Neural progenitor cell (in vitro differentiated cells): ENCODE data around the gene TRPC4. TPM values are rescaled to one million over a fixed set of nuclear protein-coding genes. Genes with fewer than 3 reads are reported as not detected.

Source experiments
- DNase-seq: peaks from one replicate; pipeline ENCODE4 v3.0.0-alpha.2; 2016; ENCODE audit warnings: low spot score
- H2AFZ ChIP-seq: fragments of 200-600 bp; sonication (generic); replicated peaks from 2 replicates; pipeline ENCODE4 v1.6.1; 2016; ENCODE audit warnings: antibody characterized with exemption
- H3F3A ChIP-seq: fragments of 200-600 bp; sonication (generic); 2 replicates; pipeline ENCODE4 v1.6.1; 2016; ENCODE audit warnings: antibody characterized with exemption, low read depth
- H3K27ac ChIP-seq: fragments of 200-600 bp; sonication (generic); 2 replicates; pipeline ENCODE4 v1.5.1; 2016; ENCODE audit warnings: mild to moderate bottlenecking
- H3K27me3 ChIP-seq: fragments of 200-600 bp; sonication (generic); 2 replicates; pipeline ENCODE4 v1.6.1; 2016; ENCODE audit warnings: mild to moderate bottlenecking, moderate library complexity
- H3K36me3 ChIP-seq: fragments of 200-600 bp; sonication (generic); 2 replicates; pipeline ENCODE4 v1.5.1; 2016
- H3K4me1 ChIP-seq: fragments of 200-600 bp; sonication (generic); 2 replicates; pipeline ENCODE4 v1.6.1; 2016; ENCODE audit warnings: mixed run types
- H3K4me2 ChIP-seq: fragments of 200-600 bp; sonication (generic); 2 replicates; pipeline ENCODE4 v1.6.1; 2016
- H3K4me3 ChIP-seq: fragments of 200-600 bp; sonication (generic); 2 replicates; pipeline ENCODE4 v1.5.1; 2016
- H3K79me2 ChIP-seq: fragments of 200-600 bp; sonication (generic); 2 replicates; pipeline ENCODE4 v1.6.1; 2016; ENCODE audit warnings: low read depth
- H3K9ac ChIP-seq: fragments of 200-600 bp; sonication (generic); 2 replicates; pipeline ENCODE4 v1.6.1; 2016
- H3K9me3 ChIP-seq: fragments of 200-600 bp; sonication (generic); 2 replicates; pipeline ENCODE4 v1.5.1; 2016; ENCODE audit warnings: low read depth
- H4K20me1 ChIP-seq: fragments of 200-600 bp; sonication (generic); 2 replicates; pipeline ENCODE4 v1.6.1; 2016; ENCODE audit warnings: low read depth
- H3K27ac Mint-ChIP-seq: 3 replicates; pipeline ENCODE4 v1.8.0; 2021; ENCODE audit warnings: mixed read lengths
- H3K27me3 Mint-ChIP-seq: 2 replicates; pipeline ENCODE4 v1.8.0; 2022; ENCODE audit warnings: low read depth, mild to moderate bottlenecking, inconsistent platforms, moderate library complexity, mixed read lengths; ENCODE audit not compliant: insufficient read depth
- H3K36me3 Mint-ChIP-seq: 3 replicates; pipeline ENCODE4 v1.8.0; 2021; ENCODE audit warnings: mixed read lengths
- H3K4me1 Mint-ChIP-seq: 3 replicates; pipeline ENCODE4 v1.8.0; 2021; ENCODE audit warnings: mixed read lengths
- H3K4me3 Mint-ChIP-seq: 3 replicates; pipeline ENCODE4 v1.8.0; 2021; ENCODE audit warnings: mild to moderate bottlenecking, moderate library complexity, mixed read lengths
- H3K9me3 Mint-ChIP-seq: 3 replicates; pipeline ENCODE4 v1.8.0; 2020; ENCODE audit warnings: mixed read lengths
- EZH2 ChIP-seq: fragments of 200-600 bp; sonication (generic); IDR thresholded peaks from 2 replicates; pipeline ENCODE4 v1.6.1; 2017; ENCODE audit warnings: antibody characterized with exemption, mild to moderate bottlenecking, moderate library complexity
- EZH2phosphoT487 ChIP-seq: fragments of 200-600 bp; sonication (generic); IDR thresholded peaks from 2 replicates; pipeline ENCODE4 v1.6.1; 2017; ENCODE audit warnings: antibody characterized with exemption
- total RNA-seq: library from RNA; depleted of rRNA; stranded (reverse); fragments of >200 nt; gene quantifications from 2 replicates; pipeline ENCODE4 v1.2.3, GENCODE V29; 2015; ENCODE audit warnings: low replicate concordance
- TF ChIP-seq, protein P1 (sequence below): fragments of 200-600 bp; sonication (generic); IDR thresholded peaks from 2 replicates; pipeline ENCODE4 v1.5.1; 2017; ENCODE audit warnings: antibody characterized with exemption, mild to moderate bottlenecking

Gene TRPC4
- total RNA-seq, 1 donor from 2014 or later, result 21.1 TPM

DNA sequence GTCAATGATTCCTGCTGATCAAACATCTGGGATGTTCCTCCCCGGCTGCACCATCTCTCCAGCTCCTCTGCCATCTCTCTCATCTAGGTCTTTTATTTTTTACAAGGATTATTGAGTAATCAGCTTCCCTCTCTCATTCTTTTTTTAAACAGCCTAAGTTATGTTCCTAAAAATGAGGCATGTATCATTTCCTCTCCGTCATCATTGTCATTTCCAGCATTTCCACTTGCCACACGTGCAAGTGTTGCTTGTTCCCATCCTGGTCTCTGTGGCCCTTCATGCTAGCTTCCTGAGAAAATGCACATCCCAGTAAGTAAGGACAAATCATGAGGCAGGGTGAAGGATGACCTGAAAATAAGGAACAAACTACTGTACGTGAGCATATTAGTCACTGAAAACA, 168.3 kb downstream of the TRPC4 start:
- Histone ChIP-seq H3K79me2 (peaks cover 14% of the 10 kb centered on the region), H3K4me1 (no peaks in the 10 kb centered on the region), H3K27me3 (no peaks in the 10 kb centered on the region), H2AFZ (no peak overlapping the region), H3K9me3 (no peaks in the 10 kb centered on the region), H4K20me1 (no peaks in the 10 kb centered on the region), H3F3A (no peaks in the 10 kb centered on the region), H3K9ac (no peak overlapping the region), H3K4me2 (no peak overlapping the region), H3K36me3 (no peaks in the 10 kb centered on the region), H3K27ac (no peak overlapping the region), H3K4me3 (no peak overlapping the region)
- H3K4me3 Mint-ChIP-seq, result no peak overlapping the region
- DNase-seq, result no peak
- no peak overlapping the region for H3K27ac Mint-ChIP-seq
- no peaks in the 10 kb centered on the region for H3K27me3 Mint-ChIP-seq
- peaks cover 3% of the 10 kb centered on the region for H3K9me3 Mint-ChIP-seq
- TF ChIP-seq EZH2phosphoT487, result no peak
- TF ChIP-seq, protein P1, sequence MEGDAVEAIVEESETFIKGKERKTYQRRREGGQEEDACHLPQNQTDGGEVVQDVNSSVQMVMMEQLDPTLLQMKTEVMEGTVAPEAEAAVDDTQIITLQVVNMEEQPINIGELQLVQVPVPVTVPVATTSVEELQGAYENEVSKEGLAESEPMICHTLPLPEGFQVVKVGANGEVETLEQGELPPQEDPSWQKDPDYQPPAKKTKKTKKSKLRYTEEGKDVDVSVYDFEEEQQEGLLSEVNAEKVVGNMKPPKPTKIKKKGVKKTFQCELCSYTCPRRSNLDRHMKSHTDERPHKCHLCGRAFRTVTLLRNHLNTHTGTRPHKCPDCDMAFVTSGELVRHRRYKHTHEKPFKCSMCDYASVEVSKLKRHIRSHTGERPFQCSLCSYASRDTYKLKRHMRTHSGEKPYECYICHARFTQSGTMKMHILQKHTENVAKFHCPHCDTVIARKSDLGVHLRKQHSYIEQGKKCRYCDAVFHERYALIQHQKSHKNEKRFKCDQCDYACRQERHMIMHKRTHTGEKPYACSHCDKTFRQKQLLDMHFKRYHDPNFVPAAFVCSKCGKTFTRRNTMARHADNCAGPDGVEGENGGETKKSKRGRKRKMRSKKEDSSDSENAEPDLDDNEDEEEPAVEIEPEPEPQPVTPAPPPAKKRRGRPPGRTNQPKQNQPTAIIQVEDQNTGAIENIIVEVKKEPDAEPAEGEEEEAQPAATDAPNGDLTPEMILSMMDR, result no peak
- no peak for TF ChIP-seq EZH2
- H3K36me3 Mint-ChIP-seq, result peaks cover 3% of the 10 kb centered on the region
- H3K4me1 Mint-ChIP-seq, result peaks cover 12% of the 10 kb centered on the region

GRCh38 chr13:37700887-37701286, 168.7 kb downstream of the TRPC4 start:
- H3K27me3 ChIP-seq, result no peaks in the 10 kb centered on the region
- TF ChIP-seq EZH2phosphoT487, result no peak
- TF ChIP-seq, protein P1, result no peak
- TF ChIP-seq EZH2, result no peak
- H3K4me2 ChIP-seq, result no peak overlapping the region
- H3K27ac ChIP-seq, result no peak overlapping the region
- no peaks in the 10 kb centered on the region for H4K20me1 ChIP-seq
- no peaks in the 10 kb centered on the region for H3K36me3 ChIP-seq
- no peak overlapping the region for H3K4me3 ChIP-seq
- H3K4me1 Mint-ChIP-seq, result peaks cover 11% of the 10 kb centered on the region
- H3K9me3 ChIP-seq, result no peaks in the 10 kb centered on the region
- peaks cover 4% of the 10 kb centered on the region for H3K9me3 Mint-ChIP-seq
- H3K36me3 Mint-ChIP-seq, result peaks cover 3% of the 10 kb centered on the region
- H3F3A ChIP-seq, result no peaks in the 10 kb centered on the region
- H2AFZ ChIP-seq, result no peak overlapping the region
- no peaks in the 10 kb centered on the region for H3K4me1 ChIP-seq
- H3K27me3 Mint-ChIP-seq, result no peaks in the 10 kb centered on the region
- H3K4me3 Mint-ChIP-seq, result no peak overlapping the region
- H3K79me2 ChIP-seq, result peaks cover 14% of the 10 kb centered on the region
- H3K9ac ChIP-seq, result no peak overlapping the region
- DNase-seq, result no peak
- H3K27ac Mint-ChIP-seq, result no peak overlapping the region

GRCh38 chr13:37695200-37695599, 174.4 kb downstream of the TRPC4 start:
- Histone ChIP-seq H2AFZ (no peak overlapping the region), H3K4me1 (no peaks in the 10 kb centered on the region), H3K36me3 (peaks cover 6% of the 10 kb centered on the region), H3F3A (no peaks in the 10 kb centered on the region), H3K9me3 (no peaks in the 10 kb centered on the region), H3K4me2 (no peak overlapping the region), H3K4me3 (no peak overlapping the region), H3K79me2 (peaks cover 14% of the 10 kb centered on the region), H3K27me3 (no peaks in the 10 kb centered on the region), H4K20me1 (no peaks in the 10 kb centered on the region), H3K9ac (no peak overlapping the region), H3K27ac (no peak overlapping the region)
- TF ChIP-seq, protein P1, result no peak
- no peak for TF ChIP-seq EZH2phosphoT487
- no peak for TF ChIP-seq EZH2
- DNase-seq, result no peak
- H3K27me3 Mint-ChIP-seq, result no peaks in the 10 kb centered on the region
- H3K36me3 Mint-ChIP-seq, result peaks cover 27% of the 10 kb centered on the region
- no peak overlapping the region for H3K4me3 Mint-ChIP-seq
- no peaks in the 10 kb centered on the region for H3K4me1 Mint-ChIP-seq
- H3K27ac Mint-ChIP-seq, result no peak overlapping the region
- H3K9me3 Mint-ChIP-seq, result peaks cover 17% of the 10 kb centered on the region

DNA sequence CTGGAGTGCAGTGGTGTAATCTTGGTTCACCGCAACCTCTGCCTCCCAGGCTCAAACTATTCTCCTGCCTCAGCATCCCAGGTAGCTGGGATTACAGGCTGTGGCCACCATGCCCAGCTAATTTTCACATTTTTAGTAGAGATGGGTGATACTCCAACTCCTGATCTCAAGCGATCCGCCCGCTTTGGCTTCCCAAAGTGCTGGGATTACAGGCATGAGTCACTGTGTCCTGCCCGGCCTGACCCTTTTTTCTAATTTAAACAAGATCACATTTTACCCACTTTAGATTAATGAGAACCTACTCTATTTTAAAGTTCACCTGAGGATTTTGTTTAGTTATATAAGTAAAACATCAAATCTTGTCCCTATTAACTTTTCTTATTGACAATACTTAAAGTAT, 179.2 kb downstream of the TRPC4 start:
- Histone ChIP-seq H3K27me3 (no peaks in the 10 kb centered on the region), H3K4me1 (no peaks in the 10 kb centered on the region), H4K20me1 (no peaks in the 10 kb centered on the region), H2AFZ (no peak overlapping the region), H3K9me3 (no peaks in the 10 kb centered on the region), H3K36me3 (peaks cover 6% of the 10 kb centered on the region), H3K79me2 (no peaks in the 10 kb centered on the region), H3K4me3 (no peak overlapping the region), H3K27ac (no peak overlapping the region), H3K9ac (no peak overlapping the region), H3K4me2 (no peak overlapping the region), H3F3A (no peaks in the 10 kb centered on the region)
- TF ChIP-seq EZH2, result no peak
- TF ChIP-seq, protein P1, result no peak
- TF ChIP-seq EZH2phosphoT487, result no peak
- peaks cover 32% of the 10 kb centered on the region for H3K36me3 Mint-ChIP-seq
- H3K4me3 Mint-ChIP-seq, result no peak overlapping the region
- peaks cover 11% of the 10 kb centered on the region for H3K9me3 Mint-ChIP-seq
- no peaks in the 10 kb centered on the region for H3K27me3 Mint-ChIP-seq
- DNase-seq, result no peak
- H3K4me1 Mint-ChIP-seq, result peaks cover 3% of the 10 kb centered on the region
- H3K27ac Mint-ChIP-seq, result no peak overlapping the region
